HCT116 (cell line): Measurements from ENCODE around the gene GID4. TPM values are rescaled to one million over a fixed set of nuclear protein-coding genes. Genes with fewer than 3 reads are reported as not detected.

Experiments
- ATAC-seq: fragments of 200-7000 bp; cut with Tn5 transposase; 2 replicates; pipeline ENCODE4 v1.9.1; 2020; ENCODE audit warnings: mild to moderate bottlenecking, moderate library complexity
- BruUV-seq: library from RNA; stranded (reverse); fragments of 400-500 nt; replicated peaks from 2 replicates; lab custom pipeline; 2021; lab: Mats Ljungman, UMichigan
- CTCF ChIA-PET: fragments of 300-600 bp; sonication (Branson Sonifier 250); formaldehyde crosslinking; loops from one replicate; lab custom pipeline; 2021; ENCODE audit warnings: antibody characterized with exemption; lab: Charles Lee
- POLR2A ChIA-PET: fragments of 300-600, 350-600 bp; sonication (Branson Sonifier 250); formaldehyde crosslinking; loops from one replicate; lab custom pipeline; 2021; ENCODE audit warnings: antibody characterized with exemption; lab: Charles Lee
- RAD21 ChIA-PET, 2 experiments: fragments of 300-600 bp; sonication (Branson Sonifier 250); formaldehyde crosslinking; loops; one replicate each; lab custom pipeline; 2023; ENCODE audit warnings: low total read pairs in 2 of 2; ENCODE audit not compliant: uncharacterized antibody in 2 of 2, unreplicated experiment in 2 of 2, low non-redundant PET in 1 of 2; lab: Charles Lee
- DNase-seq: peaks from one replicate; pipeline ENCODE4 v3.0.0-alpha.2; 2010; ENCODE audit warnings: low read depth, low spot score
- H2AFZ ChIP-seq: fragments of 200-600 bp; shearing (Covaris generic), sonication (generic); 2 replicates; pipeline ENCODE4 v1.6.1; 2017; ENCODE audit warnings: low read depth, mixed run types, mixed read lengths, antibody characterized with exemption, low read length; ENCODE audit not compliant: poor library complexity, severe bottlenecking
- H3K27ac ChIP-seq: 2 replicates; pipeline ENCODE4 v1.5.1; 2012; ENCODE audit warnings: low read depth, low read length
- H3K27me3 ChIP-seq: fragments of 200-600 bp; sonication (generic); 2 replicates; pipeline ENCODE4 v1.6.1; 2016; ENCODE audit warnings: mixed run types, low read length, mixed read lengths; ENCODE audit not compliant: insufficient read depth
- H3K36me3 ChIP-seq, 2 experiments: fragments of 200-500 bp in 1 of 2; fragments of 200-600 bp in 1 of 2; sonication (Bioruptor generic) in 1 of 2; sonication (generic) in 1 of 2; 2 replicates each; pipeline versions ENCODE4 v1.5.1 to v1.6.1; 2014 to 2016; ENCODE audit warnings: low read length in 2 of 2, inconsistent platforms in 1 of 2, mixed read lengths in 1 of 2, mixed run types in 1 of 2; ENCODE audit not compliant: insufficient read depth in 2 of 2, control insufficient read depth in 1 of 2
- H3K4me1 ChIP-seq, 2 experiments: fragments of 200-600 bp in 1 of 2; sonication (generic) in 1 of 2; 2 replicates each; pipeline versions ENCODE4 v1.5.1 to v1.6.1; 2012 to 2017; ENCODE audit warnings: low read length in 2 of 2, inconsistent platforms in 1 of 2, mild to moderate bottlenecking in 1 of 2, mixed read lengths in 1 of 2, mixed run types in 1 of 2, moderate library complexity in 1 of 2; ENCODE audit not compliant: insufficient read depth in 2 of 2, control insufficient read depth in 1 of 2
- H3K4me2 ChIP-seq: fragments of 200-600 bp; sonication (generic); 2 replicates; pipeline ENCODE4 v1.6.1; 2017; ENCODE audit warnings: mixed run types, low read length, mixed read lengths
- H3K4me3 ChIP-seq, 2 experiments: fragments of 200-600 bp in 1 of 2; sonication (generic) in 1 of 2; replicated peaks in 1 of 2; 2 replicates each; pipeline ENCODE4 v1.5.1; 2011 to 2016; ENCODE audit warnings: low read length in 2 of 2, control low read depth in 1 of 2, low read depth in 1 of 2, mild to moderate bottlenecking in 1 of 2, mixed read lengths in 1 of 2, mixed run types in 1 of 2
- H3K79me2 ChIP-seq: fragments of 200-600 bp; sonication (generic); 2 replicates; pipeline ENCODE4 v1.6.1; 2017; ENCODE audit warnings: mild to moderate bottlenecking, mixed run types, low read length, moderate library complexity, mixed read lengths; ENCODE audit not compliant: insufficient read depth
- H3K9ac ChIP-seq: fragments of 200-600 bp; sonication (generic); 2 replicates; pipeline ENCODE4 v1.6.1; 2016; ENCODE audit warnings: low read length, mixed read lengths
- H3K9me2 ChIP-seq: fragments of 200-600 bp; sonication (generic), shearing (Covaris generic); 2 replicates; pipeline ENCODE4 v1.6.1; 2017; ENCODE audit warnings: mixed run types, mild to moderate bottlenecking, moderate library complexity; ENCODE audit not compliant: insufficient read depth
- H3K9me3 ChIP-seq, 2 experiments: fragments of 200-500 bp in 1 of 2; fragments of 200-600 bp in 1 of 2; sonication (Bioruptor generic) in 1 of 2; sonication (generic) in 1 of 2; 2 replicates each; pipeline ENCODE4 v1.6.1; 2014 to 2017; ENCODE audit warnings: low read length in 2 of 2, mixed read lengths in 2 of 2, inconsistent platforms in 1 of 2, low read depth in 1 of 2, mild to moderate bottlenecking in 1 of 2, mixed run types in 1 of 2, moderate library complexity in 1 of 2; ENCODE audit not compliant: control insufficient read depth in 1 of 2, insufficient read depth in 1 of 2
- H4K20me1 ChIP-seq: fragments of 200-600 bp; sonication (generic), shearing (Covaris generic); 2 replicates; pipeline ENCODE4 v1.6.1; 2017; ENCODE audit warnings: mixed run types, mild to moderate bottlenecking, moderate library complexity; ENCODE audit not compliant: insufficient read depth
- CBX3 ChIP-seq: IDR thresholded peaks from 2 replicates; pipeline ENCODE4 v1.6.1; 2012; ENCODE audit warnings: low read depth
- CEBPB ChIP-seq: IDR thresholded peaks from 2 replicates; pipeline ENCODE4 v1.6.1; 2012; ENCODE audit warnings: low read depth
- ELF1 ChIP-seq: IDR thresholded peaks from 2 replicates; pipeline ENCODE4 v1.6.1; 2012; ENCODE audit warnings: low read depth, borderline replicate concordance
- EZH2 ChIP-seq: fragments of 200-600 bp; sonication (generic); IDR thresholded peaks from 2 replicates; pipeline ENCODE4 v1.6.1; 2017; ENCODE audit warnings: antibody characterized with exemption, mixed run types
- EZH2phosphoT487 ChIP-seq: fragments of 200-600 bp; IDR thresholded peaks from 2 replicates; pipeline ENCODE4 v1.6.1; 2018; ENCODE audit warnings: antibody characterized with exemption, borderline replicate concordance
- FOSL1 ChIP-seq: IDR thresholded peaks from 2 replicates; pipeline ENCODE4 v1.6.1; 2012; ENCODE audit warnings: low read depth
- JUND ChIP-seq: IDR thresholded peaks from 2 replicates; pipeline ENCODE4 v1.6.1; 2012
- MAX ChIP-seq: IDR thresholded peaks from 2 replicates; pipeline ENCODE4 v1.6.1; 2012
- POLR2AphosphoS5 ChIP-seq: IDR thresholded peaks from 2 replicates; pipeline ENCODE4 v1.6.1; 2011; ENCODE audit warnings: mild to moderate bottlenecking, low read depth, low read length, moderate library complexity
- RAD21 ChIP-seq: IDR thresholded peaks from 2 replicates; pipeline ENCODE4 v1.6.1; 2012; ENCODE audit warnings: low read depth, mild to moderate bottlenecking
- REST ChIP-seq: IDR thresholded peaks from 2 replicates; pipeline ENCODE4 v1.6.1; 2012; ENCODE audit warnings: low read depth
- SIN3A ChIP-seq: IDR thresholded peaks from 2 replicates; pipeline ENCODE4 v1.6.1; 2012; ENCODE audit warnings: low read depth
- SP1 ChIP-seq: IDR thresholded peaks from 2 replicates; pipeline ENCODE4 v1.6.1; 2012; ENCODE audit warnings: low read depth
- SRF ChIP-seq: IDR thresholded peaks from 2 replicates; pipeline ENCODE4 v1.6.1; 2012; ENCODE audit warnings: low read depth
- YY1 ChIP-seq: IDR thresholded peaks from 2 replicates; pipeline ENCODE4 v1.6.1; 2011; ENCODE audit warnings: low read length, low read depth, moderate library complexity, mild to moderate bottlenecking; ENCODE audit not compliant: insufficient replicate concordance; ENCODE audit errors: extremely low read depth
- ZFX ChIP-seq: fragments of 450-650 bp; IDR thresholded peaks from 2 replicates; pipeline ENCODE4 v1.6.1; 2017
- ZNF274 ChIP-seq: fragments of 200-500 bp; sonication (Bioruptor generic); IDR thresholded peaks from 2 replicates; pipeline ENCODE4 v1.6.1; 2014; ENCODE audit warnings: mild to moderate bottlenecking, low read depth, low read length, inconsistent platforms
- intact Hi-C: fragments of 100-400 bp; cut with micrococcal nuclease; formaldehyde crosslinking; loops from 2 replicates; pipeline ENCODE4 v1.10.0; 2022
- total RNA-seq: library from RNA; stranded (reverse); gene quantifications from one replicate; pipeline ENCODE4 v1.2.1, GENCODE V29; 2021; ENCODE audit not compliant: unreplicated experiment
- TF ChIP-seq, protein P1 (sequence below), 3 experiments: fragments of 200-600 bp in 1 of 3; sonication (generic) in 1 of 3; IDR thresholded peaks in 2 of 3; conservative IDR thresholded peaks in 1 of 3; 2 replicates each; pipeline ENCODE4 v1.5.1; 2012 to 2017; ENCODE audit warnings: low read depth in 2 of 3, low read length in 2 of 3, antibody characterized with exemption in 1 of 3, borderline replicate concordance in 1 of 3, control low read depth in 1 of 3, mild to moderate bottlenecking in 1 of 3, mixed read lengths in 1 of 3, mixed run types in 1 of 3, moderate library complexity in 1 of 3; ENCODE audit not compliant: insufficient read depth in 1 of 3
- TF ChIP-seq, protein P2 (sequence below): IDR thresholded peaks from 2 replicates; pipeline ENCODE4 v1.6.1; 2012
- TF ChIP-seq, protein P3 (sequence below): IDR thresholded peaks from 2 replicates; pipeline ENCODE4 v1.6.1; 2011; ENCODE audit warnings: mild to moderate bottlenecking, low read length, moderate library complexity; ENCODE audit not compliant: insufficient replicate concordance; ENCODE audit errors: extremely low read depth

Gene GID4
- total RNA-seq, 1 experiment from 2014 or later: 10.8 TPM

GRCh38 chr17:18105027-18105426, 65.8 kb downstream of the GID4 start:
- TF ChIP-seq EZH2 (no peak), REST (no peak), ZFX (no peak), FOSL1 (no peak), ZNF274 (no peak), EZH2phosphoT487 (no peak), SRF (no peak), POLR2AphosphoS5 (no peak), RAD21 (no peak), CEBPB (no peak), CBX3 (no peak), JUND (no peak), SP1 (no peak), ELF1 (no peak), MAX (no peak), SIN3A (no peak), YY1 (no peak)
- TF ChIP-seq, protein P1, sequence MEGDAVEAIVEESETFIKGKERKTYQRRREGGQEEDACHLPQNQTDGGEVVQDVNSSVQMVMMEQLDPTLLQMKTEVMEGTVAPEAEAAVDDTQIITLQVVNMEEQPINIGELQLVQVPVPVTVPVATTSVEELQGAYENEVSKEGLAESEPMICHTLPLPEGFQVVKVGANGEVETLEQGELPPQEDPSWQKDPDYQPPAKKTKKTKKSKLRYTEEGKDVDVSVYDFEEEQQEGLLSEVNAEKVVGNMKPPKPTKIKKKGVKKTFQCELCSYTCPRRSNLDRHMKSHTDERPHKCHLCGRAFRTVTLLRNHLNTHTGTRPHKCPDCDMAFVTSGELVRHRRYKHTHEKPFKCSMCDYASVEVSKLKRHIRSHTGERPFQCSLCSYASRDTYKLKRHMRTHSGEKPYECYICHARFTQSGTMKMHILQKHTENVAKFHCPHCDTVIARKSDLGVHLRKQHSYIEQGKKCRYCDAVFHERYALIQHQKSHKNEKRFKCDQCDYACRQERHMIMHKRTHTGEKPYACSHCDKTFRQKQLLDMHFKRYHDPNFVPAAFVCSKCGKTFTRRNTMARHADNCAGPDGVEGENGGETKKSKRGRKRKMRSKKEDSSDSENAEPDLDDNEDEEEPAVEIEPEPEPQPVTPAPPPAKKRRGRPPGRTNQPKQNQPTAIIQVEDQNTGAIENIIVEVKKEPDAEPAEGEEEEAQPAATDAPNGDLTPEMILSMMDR (IDR thresholded peaks at IDR 0.05 in 2 of 3, conservative IDR thresholded peaks at IDR 0.05 in 1 of 3; ENCODE audit: borderline replicate concordance in 1 of 3, insufficient read depth in 1 of 3, low read depth in 2 of 3, low read length in 2 of 3): no peak
- TF ChIP-seq, protein P2, sequence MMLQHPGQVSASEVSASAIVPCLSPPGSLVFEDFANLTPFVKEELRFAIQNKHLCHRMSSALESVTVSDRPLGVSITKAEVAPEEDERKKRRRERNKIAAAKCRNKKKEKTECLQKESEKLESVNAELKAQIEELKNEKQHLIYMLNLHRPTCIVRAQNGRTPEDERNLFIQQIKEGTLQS: no peak
- TF ChIP-seq, protein P3, sequence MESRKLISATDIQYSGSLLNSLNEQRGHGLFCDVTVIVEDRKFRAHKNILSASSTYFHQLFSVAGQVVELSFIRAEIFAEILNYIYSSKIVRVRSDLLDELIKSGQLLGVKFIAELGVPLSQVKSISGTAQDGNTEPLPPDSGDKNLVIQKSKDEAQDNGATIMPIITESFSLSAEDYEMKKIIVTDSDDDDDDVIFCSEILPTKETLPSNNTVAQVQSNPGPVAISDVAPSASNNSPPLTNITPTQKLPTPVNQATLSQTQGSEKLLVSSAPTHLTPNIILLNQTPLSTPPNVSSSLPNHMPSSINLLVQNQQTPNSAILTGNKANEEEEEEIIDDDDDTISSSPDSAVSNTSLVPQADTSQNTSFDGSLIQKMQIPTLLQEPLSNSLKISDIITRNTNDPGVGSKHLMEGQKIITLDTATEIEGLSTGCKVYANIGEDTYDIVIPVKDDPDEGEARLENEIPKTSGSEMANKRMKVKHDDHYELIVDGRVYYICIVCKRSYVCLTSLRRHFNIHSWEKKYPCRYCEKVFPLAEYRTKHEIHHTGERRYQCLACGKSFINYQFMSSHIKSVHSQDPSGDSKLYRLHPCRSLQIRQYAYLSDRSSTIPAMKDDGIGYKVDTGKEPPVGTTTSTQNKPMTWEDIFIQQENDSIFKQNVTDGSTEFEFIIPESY: no peak
- ATAC-seq (no peak), DNase-seq (no peak)
- ChIA-PET RAD21 (no interaction called here), CTCF (no interaction called here), POLR2A (no interaction called here)
- BruUV-seq: no TSS peak
- no peak overlapping the region for H3K4me3 ChIP-seq
- intact Hi-C loops: no loop called here
- H3K9ac ChIP-seq: no peak overlapping the region
- no peaks in the 10 kb centered on the region for H3K27me3 ChIP-seq
- H4K20me1 ChIP-seq: no peaks in the 10 kb centered on the region
- H3K9me2 ChIP-seq: no peaks in the 10 kb centered on the region
- no peak overlapping the region for H3K27ac ChIP-seq
- no peaks in the 10 kb centered on the region for H3K9me3 ChIP-seq
- no peak overlapping the region for H2AFZ ChIP-seq
- H3K4me1 ChIP-seq: no peaks in the 10 kb centered on the region
- H3K79me2 ChIP-seq: no peaks in the 10 kb centered on the region
- H3K36me3 ChIP-seq: peaks cover 3 to 8% of the 10 kb centered on the region in 2 experiments; a peak in 2 of 4 replicates
- no peak overlapping the region for H3K4me2 ChIP-seq
